WTC11 (cell line): Measurements from ENCODE around the gene TTLL9. TPM values are rescaled to one million over a fixed set of nuclear protein-coding genes. Genes with fewer than 3 reads are reported as not detected.

Source experiments
- ATAC-seq: fragments of 200-7000 bp; cut with Tn5 transposase; 2 replicates; pipeline ENCODE4 v1.10.0; 2021; ENCODE audit warnings: mild to moderate bottlenecking, moderate library complexity
- CTCF ChIA-PET: fragments of 300-600 bp; sonication (Branson Sonifier 250); formaldehyde crosslinking; loops from one replicate; lab custom pipeline; 2021; ENCODE audit warnings: antibody characterized with exemption; lab: Charles Lee
- POLR2A ChIA-PET: fragments of 350-600 bp; sonication (Branson Sonifier 250); formaldehyde crosslinking; loops from one replicate; lab custom pipeline; 2021; ENCODE audit warnings: antibody characterized with exemption; lab: Charles Lee
- DNase-seq: peaks from one replicate; pipeline ENCODE4 v3.0.0; 2021; ENCODE audit warnings: low spot score
- H3K27ac Mint-ChIP-seq: 2 replicates; pipeline ENCODE4 v1.8.0; 2021; ENCODE audit warnings: mixed read lengths
- H3K27me3 Mint-ChIP-seq: 2 replicates; pipeline ENCODE4 v1.8.0; 2021; ENCODE audit warnings: low read depth, mild to moderate bottlenecking, moderate library complexity, mixed read lengths
- H3K36me3 Mint-ChIP-seq: 2 replicates; pipeline ENCODE4 v1.8.0; 2021; ENCODE audit warnings: mixed read lengths
- H3K4me1 Mint-ChIP-seq: 2 replicates; pipeline ENCODE4 v1.8.0; 2022; ENCODE audit warnings: mixed read lengths
- H3K4me3 Mint-ChIP-seq: 2 replicates; pipeline ENCODE4 v1.8.0; 2021; ENCODE audit warnings: mild to moderate bottlenecking, moderate library complexity, mixed read lengths
- H3K9me3 Mint-ChIP-seq: 2 replicates; pipeline ENCODE4 v1.8.0; 2021; ENCODE audit warnings: mixed read lengths
- ATF2 ChIP-seq: sonication (generic); formaldehyde crosslinking; IDR thresholded peaks from 2 replicates; pipeline ENCODE4 v1.8.1; 2022; ENCODE audit warnings: low read depth, missing genetic modification reagents, borderline replicate concordance
- ETV6 ChIP-seq: sonication (generic); formaldehyde crosslinking; IDR thresholded peaks from 2 replicates; pipeline ENCODE4 v1.8.1; 2022; ENCODE audit warnings: mild to moderate bottlenecking, missing genetic modification reagents
- KAT7 ChIP-seq: sonication (generic); formaldehyde crosslinking; IDR thresholded peaks from 2 replicates; pipeline ENCODE4 v1.8.1; 2023; ENCODE audit warnings: missing genetic modification reagents, mild to moderate bottlenecking, borderline replicate concordance
- NFATC4 ChIP-seq: fragments of 250-450 bp; sonication (Bioruptor Pico); IDR thresholded peaks from 2 replicates; pipeline ENCODE4 v1.9.0; 2021; ENCODE audit warnings: mild to moderate bottlenecking
- NFYB ChIP-seq: sonication (generic); formaldehyde crosslinking; conservative IDR thresholded peaks from 2 replicates; pipeline ENCODE4 v1.8.0; 2022; ENCODE audit warnings: low read depth, missing genetic modification reagents
- RELA ChIP-seq: sonication (generic); formaldehyde crosslinking; IDR thresholded peaks from 2 replicates; pipeline ENCODE4 v1.8.1; 2022; ENCODE audit warnings: missing genetic modification reagents, mild to moderate bottlenecking, borderline replicate concordance
- SMAD3 ChIP-seq: sonication (generic); formaldehyde crosslinking; IDR thresholded peaks from 2 replicates; pipeline ENCODE4 v1.8.0; 2022; ENCODE audit warnings: missing genetic modification reagents, mild to moderate bottlenecking, borderline replicate concordance
- USF2 ChIP-seq: sonication (generic); formaldehyde crosslinking; IDR thresholded peaks from 2 replicates; pipeline ENCODE4 v1.8.1; 2023; ENCODE audit warnings: mild to moderate bottlenecking, missing genetic modification reagents, moderate library complexity
- ZNF219 ChIP-seq: sonication (generic); formaldehyde crosslinking; IDR thresholded peaks from 2 replicates; pipeline ENCODE4 v1.8.0; 2023; ENCODE audit warnings: missing genetic modification reagents, mild to moderate bottlenecking, borderline replicate concordance
- ZNF281 ChIP-seq: sonication (generic); formaldehyde crosslinking; IDR thresholded peaks from 2 replicates; pipeline ENCODE4 v1.8.0; 2023; ENCODE audit warnings: mild to moderate bottlenecking, missing genetic modification reagents
- ZNF416 ChIP-seq: fragments of 250-450 bp; sonication (Bioruptor Pico); IDR thresholded peaks from 2 replicates; pipeline ENCODE4 v1.9.0; 2021; ENCODE audit warnings: mild to moderate bottlenecking, inconsistent platforms
- total RNA-seq: library from RNA; stranded (reverse); gene quantifications from 3 replicates; pipeline ENCODE4 v1.2.3, GENCODE V29; 2021
- TF ChIP-seq, protein P1 (sequence below): sonication (generic); formaldehyde crosslinking; IDR thresholded peaks from 2 replicates; pipeline ENCODE4 v1.8.1; 2023; ENCODE audit warnings: mild to moderate bottlenecking, missing genetic modification reagents, moderate library complexity
- TF ChIP-seq, protein P2 (sequence below): sonication (generic); formaldehyde crosslinking; IDR thresholded peaks from 2 replicates; pipeline ENCODE4 v1.8.1; 2023; ENCODE audit warnings: mild to moderate bottlenecking, missing genetic modification reagents, borderline replicate concordance
- TF ChIP-seq, protein P3 (sequence below): sonication (generic); formaldehyde crosslinking; IDR thresholded peaks from 2 replicates; pipeline ENCODE4 v1.8.1; 2022; ENCODE audit warnings: mild to moderate bottlenecking, missing genetic modification reagents, moderate library complexity, borderline replicate concordance
- TF ChIP-seq, protein P4 (sequence below): fragments of 250-450 bp; sonication (Bioruptor Pico); IDR thresholded peaks from 2 replicates; pipeline ENCODE4 v1.9.0; 2021; ENCODE audit warnings: moderate library complexity, mild to moderate bottlenecking, inconsistent platforms, borderline replicate concordance

Gene TTLL9
- total RNA-seq, 1 experiment from 2014 or later = not detected

DNA sequence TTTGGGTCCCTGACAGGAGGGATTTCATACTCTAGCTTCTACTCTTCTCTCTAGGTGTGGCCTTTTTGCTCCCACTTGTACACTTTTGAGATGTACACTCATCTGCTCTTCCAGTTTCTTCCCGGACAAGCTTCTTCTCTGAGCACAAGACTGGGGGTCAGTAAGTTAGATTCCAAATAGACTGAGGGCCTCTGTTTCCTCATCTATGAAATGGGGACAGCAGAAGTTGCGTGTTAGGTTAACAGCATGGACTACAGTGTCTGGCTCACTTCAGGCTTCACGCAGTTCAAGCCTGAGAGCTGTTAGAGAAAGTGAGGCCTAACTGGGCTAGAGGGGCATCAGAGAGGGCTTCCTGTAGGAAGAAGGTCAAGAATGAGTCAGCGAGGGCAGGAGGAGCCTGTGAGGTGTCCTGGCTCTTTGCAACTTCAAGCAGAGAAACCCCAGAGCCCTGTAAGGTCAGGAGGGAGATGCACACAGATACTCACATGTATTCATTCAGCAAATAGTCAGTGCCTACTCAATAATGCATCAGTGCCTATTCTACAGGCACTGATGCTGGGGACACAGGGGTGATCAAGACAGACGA lies 118.1 kb downstream of the TTLL9 start (continued):
- TF ChIP-seq, protein P1, sequence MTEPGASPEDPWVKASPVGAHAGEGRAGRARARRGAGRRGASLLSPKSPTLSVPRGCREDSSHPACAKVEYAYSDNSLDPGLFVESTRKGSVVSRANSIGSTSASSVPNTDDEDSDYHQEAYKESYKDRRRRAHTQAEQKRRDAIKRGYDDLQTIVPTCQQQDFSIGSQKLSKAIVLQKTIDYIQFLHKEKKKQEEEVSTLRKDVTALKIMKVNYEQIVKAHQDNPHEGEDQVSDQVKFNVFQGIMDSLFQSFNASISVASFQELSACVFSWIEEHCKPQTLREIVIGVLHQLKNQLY (CRISPR knock-in tag) = no peak
- TF ChIP-seq KAT7 (CRISPR knock-in tag) = no peak
- TF ChIP-seq, protein P2, sequence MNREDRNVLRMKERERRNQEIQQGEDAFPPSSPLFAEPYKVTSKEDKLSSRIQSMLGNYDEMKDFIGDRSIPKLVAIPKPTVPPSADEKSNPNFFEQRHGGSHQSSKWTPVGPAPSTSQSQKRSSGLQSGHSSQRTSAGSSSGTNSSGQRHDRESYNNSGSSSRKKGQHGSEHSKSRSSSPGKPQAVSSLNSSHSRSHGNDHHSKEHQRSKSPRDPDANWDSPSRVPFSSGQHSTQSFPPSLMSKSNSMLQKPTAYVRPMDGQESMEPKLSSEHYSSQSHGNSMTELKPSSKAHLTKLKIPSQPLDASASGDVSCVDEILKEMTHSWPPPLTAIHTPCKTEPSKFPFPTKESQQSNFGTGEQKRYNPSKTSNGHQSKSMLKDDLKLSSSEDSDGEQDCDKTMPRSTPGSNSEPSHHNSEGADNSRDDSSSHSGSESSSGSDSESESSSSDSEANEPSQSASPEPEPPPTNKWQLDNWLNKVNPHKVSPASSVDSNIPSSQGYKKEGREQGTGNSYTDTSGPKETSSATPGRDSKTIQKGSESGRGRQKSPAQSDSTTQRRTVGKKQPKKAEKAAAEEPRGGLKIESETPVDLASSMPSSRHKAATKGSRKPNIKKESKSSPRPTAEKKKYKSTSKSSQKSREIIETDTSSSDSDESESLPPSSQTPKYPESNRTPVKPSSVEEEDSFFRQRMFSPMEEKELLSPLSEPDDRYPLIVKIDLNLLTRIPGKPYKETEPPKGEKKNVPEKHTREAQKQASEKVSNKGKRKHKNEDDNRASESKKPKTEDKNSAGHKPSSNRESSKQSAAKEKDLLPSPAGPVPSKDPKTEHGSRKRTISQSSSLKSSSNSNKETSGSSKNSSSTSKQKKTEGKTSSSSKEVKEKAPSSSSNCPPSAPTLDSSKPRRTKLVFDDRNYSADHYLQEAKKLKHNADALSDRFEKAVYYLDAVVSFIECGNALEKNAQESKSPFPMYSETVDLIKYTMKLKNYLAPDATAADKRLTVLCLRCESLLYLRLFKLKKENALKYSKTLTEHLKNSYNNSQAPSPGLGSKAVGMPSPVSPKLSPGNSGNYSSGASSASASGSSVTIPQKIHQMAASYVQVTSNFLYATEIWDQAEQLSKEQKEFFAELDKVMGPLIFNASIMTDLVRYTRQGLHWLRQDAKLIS = no peak
- TF ChIP-seq ETV6 (CRISPR knock-in tag) = no peak

- Mint-ChIP-seq H3K4me3 (no peak overlapping the region), H3K27me3 (peaks cover 25% of the 10 kb centered on the region), H3K36me3 (no peaks in the 10 kb centered on the region), H3K4me1 (peaks cover 9% of the 10 kb centered on the region), H3K27ac (no peak overlapping the region; the same call in 1 of the 2 replicates), H3K9me3 (no peaks in the 10 kb centered on the region)
- ChIA-PET CTCF (interaction anchor here (0.6 kb wide), 1 partner anchor 136 kb away, joined by 5 read pairs; no protein-coding TSS in a partner anchor), POLR2A (no interaction called here)
- ATAC-seq (no peak), DNase-seq (no peak)
- TF ChIP-seq RELA (no peak), USF2 (CRISPR knock-in tag) (no peak), ZNF416 (CRISPR knock-in tag) (no peak), SMAD3 (CRISPR knock-in tag) (no peak), ZNF219 (CRISPR knock-in tag) (no peak), NFATC4 (no peak), ATF2 (CRISPR knock-in tag) (no peak), NFYB (CRISPR knock-in tag) (no peak), ZNF281 (CRISPR knock-in tag) (no peak)
- TF ChIP-seq, protein P3, sequence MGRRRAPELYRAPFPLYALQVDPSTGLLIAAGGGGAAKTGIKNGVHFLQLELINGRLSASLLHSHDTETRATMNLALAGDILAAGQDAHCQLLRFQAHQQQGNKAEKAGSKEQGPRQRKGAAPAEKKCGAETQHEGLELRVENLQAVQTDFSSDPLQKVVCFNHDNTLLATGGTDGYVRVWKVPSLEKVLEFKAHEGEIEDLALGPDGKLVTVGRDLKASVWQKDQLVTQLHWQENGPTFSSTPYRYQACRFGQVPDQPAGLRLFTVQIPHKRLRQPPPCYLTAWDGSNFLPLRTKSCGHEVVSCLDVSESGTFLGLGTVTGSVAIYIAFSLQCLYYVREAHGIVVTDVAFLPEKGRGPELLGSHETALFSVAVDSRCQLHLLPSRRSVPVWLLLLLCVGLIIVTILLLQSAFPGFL (CRISPR knock-in tag) = no peak
- TF ChIP-seq, protein P4, sequence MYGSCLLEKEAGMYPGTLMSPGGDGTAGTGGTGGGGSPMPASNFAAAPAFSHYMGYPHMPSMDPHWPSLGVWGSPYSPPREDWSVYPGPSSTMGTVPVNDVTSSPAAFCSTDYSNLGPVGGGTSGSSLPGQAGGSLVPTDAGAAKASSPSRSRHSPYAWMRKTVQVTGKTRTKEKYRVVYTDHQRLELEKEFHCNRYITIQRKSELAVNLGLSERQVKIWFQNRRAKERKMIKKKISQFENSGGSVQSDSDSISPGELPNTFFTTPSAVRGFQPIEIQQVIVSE (CRISPR knock-in tag) = no peak
Measured at GRCh38 chr20:31989030-31989645, 118.7 kb downstream of the TTLL9 start.
